ENCODE data around the gene SCYGR2. TPM values are rescaled to one million over a fixed set of nuclear protein-coding genes. Genes with fewer than 3 reads are reported as not detected.

Gene SCYGR2
- total RNA-seq, 1 donor from 2014 or later: not detected

DNA sequence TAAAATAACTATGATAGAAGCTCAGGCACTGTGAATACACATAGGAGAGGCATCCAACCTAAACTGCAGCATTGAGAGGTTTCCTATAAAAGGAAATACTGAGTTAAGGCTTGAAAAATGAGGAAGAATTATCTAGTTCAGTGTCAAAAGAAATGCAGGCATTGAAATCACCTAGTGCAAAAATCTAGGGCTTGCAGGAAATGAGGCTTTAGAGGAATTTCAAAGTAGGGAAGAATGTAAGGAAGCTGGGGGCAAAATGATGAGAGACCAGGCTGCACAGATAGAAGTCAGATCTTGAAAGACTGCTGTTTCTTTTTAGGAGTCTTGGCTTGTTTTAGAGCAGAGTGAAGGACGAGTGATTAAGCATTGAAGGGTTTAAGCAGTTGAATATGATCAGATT is 28.1 kb upstream of the SCYGR2 start:
- ATAC-seq (ENCODE audit: low read depth) (no peak), DNase-seq (no peak)
- Mint-ChIP-seq H3K27ac (no peak overlapping the region), H3K9me3 (no peaks in the 10 kb centered on the region), H3K4me3 (no peak overlapping the region), H3K27me3 (peaks cover 3% of the 10 kb centered on the region), H3K36me3 (ENCODE audit: low read depth) (no peaks in the 10 kb centered on the region), H3K4me1 (no peaks in the 10 kb centered on the region)
- intact Hi-C loops (cut with micrococcal nuclease): no loop called here
- ChIA-PET POLR2A (no interaction called here), CTCF (no interaction called here)
- TF ChIP-seq, protein P1, sequence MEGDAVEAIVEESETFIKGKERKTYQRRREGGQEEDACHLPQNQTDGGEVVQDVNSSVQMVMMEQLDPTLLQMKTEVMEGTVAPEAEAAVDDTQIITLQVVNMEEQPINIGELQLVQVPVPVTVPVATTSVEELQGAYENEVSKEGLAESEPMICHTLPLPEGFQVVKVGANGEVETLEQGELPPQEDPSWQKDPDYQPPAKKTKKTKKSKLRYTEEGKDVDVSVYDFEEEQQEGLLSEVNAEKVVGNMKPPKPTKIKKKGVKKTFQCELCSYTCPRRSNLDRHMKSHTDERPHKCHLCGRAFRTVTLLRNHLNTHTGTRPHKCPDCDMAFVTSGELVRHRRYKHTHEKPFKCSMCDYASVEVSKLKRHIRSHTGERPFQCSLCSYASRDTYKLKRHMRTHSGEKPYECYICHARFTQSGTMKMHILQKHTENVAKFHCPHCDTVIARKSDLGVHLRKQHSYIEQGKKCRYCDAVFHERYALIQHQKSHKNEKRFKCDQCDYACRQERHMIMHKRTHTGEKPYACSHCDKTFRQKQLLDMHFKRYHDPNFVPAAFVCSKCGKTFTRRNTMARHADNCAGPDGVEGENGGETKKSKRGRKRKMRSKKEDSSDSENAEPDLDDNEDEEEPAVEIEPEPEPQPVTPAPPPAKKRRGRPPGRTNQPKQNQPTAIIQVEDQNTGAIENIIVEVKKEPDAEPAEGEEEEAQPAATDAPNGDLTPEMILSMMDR (IDR thresholded peaks at IDR 0.05): no peak

DNA sequence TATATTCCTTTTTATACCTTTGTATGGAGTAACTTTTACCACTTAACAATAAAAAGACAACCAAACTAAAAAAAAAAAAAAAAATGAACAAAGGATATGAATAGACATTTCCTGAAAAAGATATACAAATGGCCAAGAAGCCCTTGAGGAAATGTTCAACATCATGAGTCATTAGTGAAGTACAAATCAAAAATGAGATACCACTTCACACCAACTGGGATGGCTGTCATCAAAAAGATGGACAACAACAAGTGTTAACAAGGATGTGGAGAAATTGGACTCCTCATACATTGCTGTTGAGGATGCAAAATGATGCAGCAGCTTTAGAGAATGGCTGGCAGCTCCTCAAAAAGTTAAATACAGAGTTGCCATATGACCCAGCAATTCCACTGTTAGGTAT is 22.6 kb upstream of the SCYGR2 start:
- POLR2A ChIA-PET: interaction anchor here (0.6 kb wide), 1 partner anchor 10 kb away, joined by 4 read pairs; no protein-coding TSS in a partner anchor
- Mint-ChIP-seq H3K4me3 (no peak overlapping the region), H3K4me1 (no peaks in the 10 kb centered on the region), H3K36me3 (ENCODE audit: low read depth) (no peaks in the 10 kb centered on the region), H3K9me3 (no peaks in the 10 kb centered on the region), H3K27ac (no peak overlapping the region), H3K27me3 (peaks cover 30% of the 10 kb centered on the region)
- CTCF ChIA-PET: no interaction called here
- intact Hi-C loops (cut with micrococcal nuclease): no loop called here
- ATAC-seq (ENCODE audit: low read depth) (no peak), DNase-seq (no peak)
- TF ChIP-seq, protein P1 (IDR thresholded peaks at IDR 0.05): no peak

DNA sequence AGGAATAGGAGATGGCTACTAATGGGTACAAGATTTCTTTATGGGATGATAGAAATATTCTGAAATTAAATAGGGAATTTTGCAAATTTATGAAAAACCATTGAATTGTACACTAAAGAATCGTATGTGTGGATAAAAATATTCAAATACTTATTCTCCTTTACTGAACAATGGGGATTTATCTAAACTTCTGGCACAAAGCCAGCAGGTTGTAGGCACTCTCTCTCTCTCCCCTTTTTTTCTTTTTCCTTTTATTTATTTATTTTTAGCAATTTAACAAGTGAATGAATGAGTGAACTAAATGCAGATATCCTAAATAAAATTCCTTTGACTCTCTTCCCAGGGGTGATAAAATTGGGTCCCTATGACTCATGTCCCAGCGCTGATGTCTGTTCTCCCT is 21.9 kb upstream of the SCYGR2 start:
- H3K9me3 Mint-ChIP-seq: peaks cover 1% of the 10 kb centered on the region
- TF ChIP-seq, protein P1 (IDR thresholded peaks at IDR 0.05): no peak
- POLR2A ChIA-PET: no interaction called here
- no peaks in the 10 kb centered on the region for H3K4me1 Mint-ChIP-seq
- DNase-seq: no peak
- CTCF ChIA-PET: no interaction called here
- H3K36me3 Mint-ChIP-seq (ENCODE audit: low read depth): no peaks in the 10 kb centered on the region
- H3K4me3 Mint-ChIP-seq: no peak overlapping the region
- peaks cover 33% of the 10 kb centered on the region for H3K27me3 Mint-ChIP-seq
- no peak for ATAC-seq (ENCODE audit: low read depth)
- no peak overlapping the region for H3K27ac Mint-ChIP-seq
- intact Hi-C loops (cut with micrococcal nuclease): no loop called here

DNA sequence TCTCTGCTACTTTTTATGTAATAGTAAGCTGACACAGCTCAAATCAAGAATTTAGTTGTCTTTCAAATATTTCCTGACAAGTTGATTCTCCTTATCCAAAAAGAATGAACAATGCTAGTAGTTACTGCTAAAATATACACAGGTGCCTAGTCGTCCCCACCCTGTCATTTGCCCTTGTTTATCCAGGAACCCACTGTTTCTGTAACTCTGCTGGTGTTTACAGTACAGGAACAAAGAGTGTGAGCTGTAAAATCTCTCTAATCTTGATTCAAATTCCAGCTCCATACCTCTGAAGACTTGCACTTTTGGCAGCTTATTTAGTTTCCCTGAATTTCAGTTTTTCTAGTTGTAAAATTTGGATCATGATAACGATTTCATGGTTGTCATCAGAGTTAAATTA is 21.1 kb upstream of the SCYGR2 start:
- H3K4me1 Mint-ChIP-seq: no peaks in the 10 kb centered on the region
- peaks cover 9% of the 10 kb centered on the region for H3K9me3 Mint-ChIP-seq
- POLR2A ChIA-PET: no interaction called here
- no peak overlapping the region for H3K4me3 Mint-ChIP-seq
- CTCF ChIA-PET: interaction anchor here (0.9 to 1.1 kb wide), 2 partner anchors 171 to 188 kb away, joined by 3 read pairs; no protein-coding TSS in a partner anchor
- ATAC-seq (ENCODE audit: low read depth): no peak
- no peak for DNase-seq
- intact Hi-C loops (cut with micrococcal nuclease): no loop called here
- no peak overlapping the region for H3K27ac Mint-ChIP-seq
- H3K27me3 Mint-ChIP-seq: peaks cover 36% of the 10 kb centered on the region
- no peaks in the 10 kb centered on the region for H3K36me3 Mint-ChIP-seq (ENCODE audit: low read depth)
- TF ChIP-seq, protein P1 (IDR thresholded peaks at IDR 0.05): no peak

DNA sequence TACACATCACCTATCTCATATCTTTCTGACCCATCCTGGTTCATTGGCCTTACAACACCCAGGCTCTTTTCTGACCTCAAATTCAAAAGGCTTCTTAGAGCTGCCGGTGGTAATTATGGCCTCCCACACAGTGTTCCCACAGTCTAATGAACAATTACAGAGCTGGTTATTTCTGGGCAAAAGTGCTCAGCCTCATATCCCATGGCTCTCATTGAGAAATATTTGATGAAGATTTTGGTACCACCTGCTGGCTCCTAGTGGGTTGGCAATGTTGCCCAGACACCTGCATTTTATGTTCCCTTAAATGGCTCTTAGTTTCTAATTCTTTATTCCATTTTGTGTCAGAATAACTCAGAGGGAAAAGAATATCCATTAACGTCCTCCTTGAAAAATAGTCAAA is 20.1 kb upstream of the SCYGR2 start:
- Mint-ChIP-seq H3K27ac (no peak overlapping the region), H3K36me3 (ENCODE audit: low read depth) (no peaks in the 10 kb centered on the region), H3K4me1 (no peaks in the 10 kb centered on the region), H3K27me3 (peaks cover 36% of the 10 kb centered on the region), H3K4me3 (no peak overlapping the region), H3K9me3 (peaks cover 14% of the 10 kb centered on the region)
- intact Hi-C loops (cut with micrococcal nuclease): no loop called here
- no peak for DNase-seq
- POLR2A ChIA-PET: no interaction called here
- TF ChIP-seq, protein P1 (IDR thresholded peaks at IDR 0.05): no peak
- no peak for ATAC-seq (ENCODE audit: low read depth)
- CTCF ChIA-PET: interaction anchor here (0.9 to 1.0 kb wide), 2 partner anchors 187 to 214 kb away, joined by 3 read pairs; no protein-coding TSS in a partner anchor

Data from activated B cell treated with CpG ODN at 0.5 μM for 24 hours (primary cell).